Chondrocyte (in vitro differentiated cells): ENCODE measurements around the gene VAPA. TPM values are rescaled to one million over a fixed set of nuclear protein-coding genes. Genes with fewer than 3 reads are reported as not detected.

Source experiments
- DNase-seq: peaks from one replicate; pipeline ENCODE4 v3.0.0; 2021; ENCODE audit warnings: mixed read lengths, low spot score
- H3K27ac Mint-ChIP-seq: one replicate; pipeline ENCODE4 v1.8.0; 2021; ENCODE audit warnings: mild to moderate bottlenecking, moderate library complexity, mixed read lengths; ENCODE audit not compliant: unreplicated experiment
- H3K27me3 Mint-ChIP-seq: 2 replicates; pipeline ENCODE4 v1.8.0; 2021; ENCODE audit warnings: low read depth, mixed read lengths
- H3K36me3 Mint-ChIP-seq: 2 replicates; pipeline ENCODE4 v1.8.0; 2021; ENCODE audit warnings: low read depth, mixed read lengths
- H3K4me1 Mint-ChIP-seq: 2 replicates; pipeline ENCODE4 v1.8.0; 2021; ENCODE audit warnings: low read depth, mild to moderate bottlenecking, mixed read lengths
- H3K4me3 Mint-ChIP-seq: one replicate; pipeline ENCODE4 v1.8.0; 2021; ENCODE audit warnings: mild to moderate bottlenecking, moderate library complexity, mixed read lengths; ENCODE audit not compliant: unreplicated experiment
- H3K9me3 Mint-ChIP-seq: 2 replicates; pipeline ENCODE4 v1.8.0; 2021; ENCODE audit warnings: low read depth, mixed read lengths
- CTCF ChIP-seq: fragments of 200-600 bp; sonication (generic); IDR thresholded peaks from 2 replicates; pipeline ENCODE4 v1.5.0; 2021; ENCODE audit warnings: antibody characterized with exemption, mild to moderate bottlenecking, moderate library complexity
- total RNA-seq: library from RNA; stranded (reverse); gene quantifications from 3 replicates; pipeline ENCODE4 v1.2.1, GENCODE V29; 2021

The VAPA gene
- total RNA-seq, 1 donor from 2014 or later = 143 TPM

- no peak for TF ChIP-seq CTCF
- Mint-ChIP-seq H3K27ac (peak overlapping the region; percentile 49), H3K4me1 (peaks cover 12% of the 10 kb centered on the region), H3K4me3 (no peak overlapping the region), H3K9me3 (no peaks in the 10 kb centered on the region), H3K36me3 (peaks cover 26% of the 10 kb centered on the region), H3K27me3 (no peaks in the 10 kb centered on the region)
- DNase-seq = no peak
Measured at GRCh38 chr18:9949861-9950260, 36.0 kb downstream of the VAPA start.

- Mint-ChIP-seq H3K27me3 (no peaks in the 10 kb centered on the region), H3K9me3 (no peaks in the 10 kb centered on the region), H3K27ac (peak overlapping the region; percentile 49), H3K4me1 (peaks cover 12% of the 10 kb centered on the region), H3K36me3 (peaks cover 24% of the 10 kb centered on the region), H3K4me3 (no peak overlapping the region)
- TF ChIP-seq CTCF = no peak
- no peak for DNase-seq
Measured at GRCh38 chr18:9950289-9951016, 36.6 kb downstream of the VAPA start.

- H3K9me3 Mint-ChIP-seq = no peaks in the 10 kb centered on the region
- H3K4me1 Mint-ChIP-seq = peaks cover 12% of the 10 kb centered on the region
- DNase-seq = no peak
- H3K27ac Mint-ChIP-seq = peak overlapping the region; percentile 89
- H3K36me3 Mint-ChIP-seq = peaks cover 20% of the 10 kb centered on the region
- peak; percentile 88 for TF ChIP-seq CTCF
- no peak overlapping the region for H3K4me3 Mint-ChIP-seq
- H3K27me3 Mint-ChIP-seq = no peaks in the 10 kb centered on the region
Measured at GRCh38 chr18:9951022-9951859, 37.4 kb downstream of the VAPA start.

GRCh38 chr18:9952633-9953416 lies 39.0 kb downstream of the VAPA start:
- no peak for DNase-seq
- peak overlapping the region; percentile 3 for H3K27ac Mint-ChIP-seq
- H3K4me3 Mint-ChIP-seq = no peak overlapping the region
- peaks cover 16% of the 10 kb centered on the region for H3K36me3 Mint-ChIP-seq
- no peak for TF ChIP-seq CTCF
- H3K9me3 Mint-ChIP-seq = no peaks in the 10 kb centered on the region
- H3K27me3 Mint-ChIP-seq = no peaks in the 10 kb centered on the region
- H3K4me1 Mint-ChIP-seq = peaks cover 12% of the 10 kb centered on the region

GRCh38 chr18:9958861-9959399 lies 45.1 kb downstream of the VAPA start:
- H3K4me3 Mint-ChIP-seq = no peak overlapping the region
- H3K9me3 Mint-ChIP-seq = no peaks in the 10 kb centered on the region
- H3K27me3 Mint-ChIP-seq = no peaks in the 10 kb centered on the region
- peaks cover 2% of the 10 kb centered on the region for H3K4me1 Mint-ChIP-seq
- TF ChIP-seq CTCF = no peak
- H3K27ac Mint-ChIP-seq = no peak overlapping the region
- H3K36me3 Mint-ChIP-seq = peaks cover 5% of the 10 kb centered on the region
- DNase-seq = no peak
